Endothelial cell of umbilical vein (primary cell): ENCODE results near the gene CHRM4. TPM values are rescaled to one million over a fixed set of nuclear protein-coding genes. Genes with fewer than 3 reads are reported as not detected.

Experiments used
- BruUV-seq: library from RNA; stranded (reverse); fragments of 400-500 nt; replicated peaks from 2 replicates; lab custom pipeline; 2021; lab: Mats Ljungman, UMichigan
- CTCF ChIA-PET: fragments of 300-600, 350-600 bp; sonication (Branson Sonifier 250); formaldehyde crosslinking; loops from one replicate; lab custom pipeline; 2021; ENCODE audit warnings: antibody characterized with exemption, inconsistent platforms; lab: Charles Lee
- POLR2A ChIA-PET: fragments of 300-600, 350-600 bp; sonication (Branson Sonifier 250); formaldehyde crosslinking; loops from one replicate; lab custom pipeline; 2021; ENCODE audit warnings: antibody characterized with exemption, inconsistent platforms; lab: Charles Lee
- DNase-seq: peaks from one replicate; pipeline ENCODE4 v3.0.0-alpha.2; 2011; ENCODE audit warnings: low read depth, low spot score
- FAIRE-seq: peaks from 2 replicates; lab custom pipeline; 2011; peaks lifted over from hg19 to GRCh38; lab: Jason Lieb, UNC
- H2AFZ ChIP-seq: 2 replicates; pipeline ENCODE4 v1.6.0; 2012; ENCODE audit warnings: low read depth, low read length, control low read depth, inconsistent platforms
- H3K27ac ChIP-seq: 2 replicates; pipeline ENCODE4 v1.5.1; 2011; ENCODE audit warnings: low read depth, mild to moderate bottlenecking, control low read depth, low read length, moderate library complexity; ENCODE audit not compliant: insufficient read depth
- H3K27me3 ChIP-seq, 2 experiments: 2 replicates each; pipeline versions ENCODE4 v1.6.0 to v1.6.1; 2011; ENCODE audit warnings: low read length in 2 of 2, mixed read lengths in 1 of 2; ENCODE audit not compliant: control insufficient read depth in 2 of 2, insufficient read depth in 2 of 2
- H3K36me3 ChIP-seq, 2 experiments: 2 replicates in 1 of 2; 3 replicates in 1 of 2; pipeline ENCODE4 v1.5.1; 2011; ENCODE audit warnings: low read length in 2 of 2, mild to moderate bottlenecking in 1 of 2, moderate library complexity in 1 of 2; ENCODE audit not compliant: control insufficient read depth in 2 of 2, insufficient read depth in 2 of 2; ENCODE audit errors: extremely low read depth in 1 of 2
- H3K4me1 ChIP-seq: 3 replicates; pipeline ENCODE4 v1.5.1; 2011; ENCODE audit warnings: mild to moderate bottlenecking, low read length; ENCODE audit not compliant: control insufficient read depth, insufficient read depth; ENCODE audit errors: extremely low read depth
- H3K4me2 ChIP-seq: 2 replicates; pipeline ENCODE4 v1.6.1; 2011; ENCODE audit warnings: low read length, control low read depth, mixed read lengths; ENCODE audit not compliant: insufficient read depth
- H3K4me3 ChIP-seq, 3 experiments: fragments of 200-600 bp in 1 of 3; sonication (generic), shearing (Covaris generic) in 1 of 3; replicated peaks in 1 of 3; 2 replicates each; pipeline ENCODE4 v1.5.1; 2011 to 2016; ENCODE audit warnings: control low read depth in 3 of 3, low read length in 3 of 3, mild to moderate bottlenecking in 2 of 3, inconsistent platforms in 1 of 3, low read depth in 1 of 3, moderate library complexity in 1 of 3; ENCODE audit not compliant: insufficient read depth in 1 of 3
- H3K79me2 ChIP-seq: 2 replicates; pipeline ENCODE4 v1.6.0; 2012; ENCODE audit warnings: low read length, inconsistent platforms; ENCODE audit not compliant: control insufficient read depth, insufficient read depth
- H3K9ac ChIP-seq: replicated peaks from 2 replicates; pipeline ENCODE3; 2011; ENCODE audit warnings: low read length, control low read depth; ENCODE audit not compliant: insufficient read depth; ENCODE audit errors: extremely low read depth
- H3K9me1 ChIP-seq: replicated peaks from 3 replicates; pipeline ENCODE4 v1.6.0; 2011; ENCODE audit warnings: mild to moderate bottlenecking, low read length; ENCODE audit not compliant: control insufficient read depth, insufficient read depth; ENCODE audit errors: extremely low read depth
- H3K9me3 ChIP-seq: replicated peaks from 2 replicates; pipeline ENCODE4 v1.5.1; 2012; ENCODE audit warnings: low read length, inconsistent platforms; ENCODE audit not compliant: control insufficient read depth, insufficient read depth
- H4K20me1 ChIP-seq: replicated peaks from 2 replicates; pipeline ENCODE3; 2011; ENCODE audit warnings: mild to moderate bottlenecking, low read length; ENCODE audit not compliant: control insufficient read depth, insufficient read depth; ENCODE audit errors: extremely low read depth
- EZH2 ChIP-seq: IDR thresholded peaks from 2 replicates; pipeline ENCODE4 v1.6.1; 2012; ENCODE audit warnings: borderline replicate concordance, low read depth, mild to moderate bottlenecking, moderate library complexity, low read length, inconsistent platforms; ENCODE audit not compliant: severe bottlenecking
- FOS ChIP-seq: IDR thresholded peaks from 2 replicates; pipeline ENCODE4 v1.6.1; 2011; ENCODE audit warnings: mild to moderate bottlenecking, low read length, moderate library complexity, borderline replicate concordance; ENCODE audit not compliant: insufficient read depth
- GATA2 ChIP-seq: IDR thresholded peaks from 2 replicates; pipeline ENCODE4 v1.7.0; 2011; ENCODE audit warnings: low read depth, mild to moderate bottlenecking, moderate library complexity, mixed read lengths, low read length; ENCODE audit not compliant: insufficient read length, insufficient read depth
- JUN ChIP-seq: IDR thresholded peaks from 2 replicates; pipeline ENCODE4 v1.6.1; 2011; ENCODE audit warnings: borderline replicate concordance, low read depth; ENCODE audit not compliant: insufficient read length, insufficient read depth
- MYC ChIP-seq: IDR thresholded peaks from one replicate; pipeline ENCODE4 v1.6.1; 2011; ENCODE audit warnings: mild to moderate bottlenecking, low read depth, low read length
- POLR2A ChIP-seq: IDR thresholded peaks from 2 replicates; pipeline ENCODE4 v1.6.1; 2012; ENCODE audit warnings: low read depth, mild to moderate bottlenecking, control low read depth, low read length
- POLR2AphosphoS5 ChIP-seq: IDR thresholded peaks from 2 replicates; pipeline ENCODE4 v1.6.1; 2012; ENCODE audit warnings: low read depth, mild to moderate bottlenecking, control low read depth, low read length, moderate library complexity; ENCODE audit not compliant: insufficient read depth
- dilution Hi-C: fragments of 300-500 bp; cut with MboI; formaldehyde crosslinking; loops from one replicate; pipeline ENCODE4 v1.15.0; 2019; ENCODE audit warnings: low sequenced_read_pairs; ENCODE audit not compliant: extremely low pct_ligation_motif_present
- intact Hi-C: fragments of 100-400 bp; cut with micrococcal nuclease; formaldehyde crosslinking; loops from one replicate; pipeline ENCODE4 v1.10.0; 2022
- polyA plus RNA-seq, 4 experiments: library from polyadenylated mRNA; depleted of rRNA in 3 of 4; stranded (reverse) in 3 of 4; unstranded in 1 of 4; fragments of >200 nt; gene quantifications; 2 replicates each; pipeline versions ENCODE4 v1.2.1 to v1.2.3, GENCODE V29; 2011 to 2012; ENCODE audit warnings: missing spikeins in 1 of 4
- total RNA-seq: library from RNA; stranded (reverse); gene quantifications from 2 replicates; pipeline ENCODE4 v1.2.3, GENCODE V29; 2021
- TF ChIP-seq, protein P1 (sequence below), 2 donors: IDR thresholded peaks; 1 replicate in 1 of 2; 2 replicates in 1 of 2; pipeline ENCODE4 v1.5.1; 2011; ENCODE audit warnings: low read length in 2 of 2, mild to moderate bottlenecking in 2 of 2, moderate library complexity in 2 of 2, control low read depth in 1 of 2, inconsistent platforms in 1 of 2, low read depth in 1 of 2; ENCODE audit not compliant: insufficient read depth in 1 of 2; ENCODE audit errors: extremely low read depth in 1 of 2
- TF ChIP-seq, protein P2 (sequence below): IDR thresholded peaks from 2 replicates; pipeline ENCODE4 v1.6.1; 2011; ENCODE audit not compliant: insufficient read depth, insufficient read length

The CHRM4 gene
- total and polyA plus RNA-seq, 2 donors (not counting 3 experiments of a cell fraction or from before 2014, with no cell fraction given), result 0.04 to 0.22 TPM

DNA sequence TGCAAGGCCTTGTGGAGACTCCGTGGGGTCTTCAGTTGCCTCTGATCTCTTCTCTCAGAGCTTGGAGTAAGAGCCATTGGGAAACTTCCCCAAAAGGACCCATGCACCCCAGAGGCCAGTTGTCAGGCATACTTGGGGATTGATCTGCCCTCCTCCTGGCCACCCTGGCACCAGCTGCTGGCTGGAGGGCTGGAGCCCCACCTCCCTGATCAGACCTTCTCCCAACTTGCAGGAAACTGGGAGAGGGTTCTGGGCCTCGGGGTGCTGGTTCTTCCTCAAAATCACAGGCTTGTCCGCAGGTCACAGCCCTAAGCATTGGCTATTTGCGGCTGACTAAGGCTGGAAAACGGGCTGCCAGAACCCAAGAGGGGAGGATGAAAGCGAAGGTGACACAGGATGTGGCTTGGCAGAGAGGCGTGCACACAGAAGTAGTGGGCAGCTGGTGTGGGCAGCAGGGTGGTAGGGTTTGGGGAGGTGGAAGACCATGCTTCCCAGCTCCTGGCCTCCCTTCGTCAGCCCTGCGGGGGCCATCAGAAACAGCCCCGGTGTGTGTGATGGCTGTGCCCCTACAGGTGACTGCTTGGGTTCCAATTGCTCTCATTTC lies 45.6 kb downstream of the CHRM4 start:
- no peaks in the 10 kb centered on the region for H3K36me3 ChIP-seq
- H3K27me3 ChIP-seq, result no peaks in the 10 kb centered on the region
- ChIA-PET CTCF (interaction anchor here (0.6 to 2.8 kb wide), 15 partner anchors 11 to 107 kb away, joined by 3 to 19 read pairs (median 4); partner anchors contain the start of gene CREB3L1), POLR2A (no interaction called here)
- intact Hi-C loops (loop anchor here (1.0 kb wide), 2 partner anchors 31 to 49 kb away; no protein-coding TSS in a partner anchor), dilution Hi-C loops (no loop called here)
- TF ChIP-seq, protein P1, sequence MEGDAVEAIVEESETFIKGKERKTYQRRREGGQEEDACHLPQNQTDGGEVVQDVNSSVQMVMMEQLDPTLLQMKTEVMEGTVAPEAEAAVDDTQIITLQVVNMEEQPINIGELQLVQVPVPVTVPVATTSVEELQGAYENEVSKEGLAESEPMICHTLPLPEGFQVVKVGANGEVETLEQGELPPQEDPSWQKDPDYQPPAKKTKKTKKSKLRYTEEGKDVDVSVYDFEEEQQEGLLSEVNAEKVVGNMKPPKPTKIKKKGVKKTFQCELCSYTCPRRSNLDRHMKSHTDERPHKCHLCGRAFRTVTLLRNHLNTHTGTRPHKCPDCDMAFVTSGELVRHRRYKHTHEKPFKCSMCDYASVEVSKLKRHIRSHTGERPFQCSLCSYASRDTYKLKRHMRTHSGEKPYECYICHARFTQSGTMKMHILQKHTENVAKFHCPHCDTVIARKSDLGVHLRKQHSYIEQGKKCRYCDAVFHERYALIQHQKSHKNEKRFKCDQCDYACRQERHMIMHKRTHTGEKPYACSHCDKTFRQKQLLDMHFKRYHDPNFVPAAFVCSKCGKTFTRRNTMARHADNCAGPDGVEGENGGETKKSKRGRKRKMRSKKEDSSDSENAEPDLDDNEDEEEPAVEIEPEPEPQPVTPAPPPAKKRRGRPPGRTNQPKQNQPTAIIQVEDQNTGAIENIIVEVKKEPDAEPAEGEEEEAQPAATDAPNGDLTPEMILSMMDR (IDR thresholded peaks at IDR 0.05; ENCODE audit: extremely low read depth in 1 of 2, insufficient read depth in 1 of 2, low read depth in 1 of 2, low read length in 2 of 2), result no peak
- TF ChIP-seq MYC (no peak), GATA2 (no peak), POLR2AphosphoS5 (no peak), FOS (no peak), POLR2A (no peak), JUN (no peak), EZH2 (no peak)
- TF ChIP-seq, protein P2, sequence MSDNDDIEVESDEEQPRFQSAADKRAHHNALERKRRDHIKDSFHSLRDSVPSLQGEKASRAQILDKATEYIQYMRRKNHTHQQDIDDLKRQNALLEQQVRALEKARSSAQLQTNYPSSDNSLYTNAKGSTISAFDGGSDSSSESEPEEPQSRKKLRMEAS, result no peak
- H3K4me1 ChIP-seq, result peaks cover 46% of the 10 kb centered on the region
- H2AFZ ChIP-seq, result no peak overlapping the region
- H3K4me3 ChIP-seq, result peak overlapping the region; percentile 9 to 61 (median 38)
- H3K9me1 ChIP-seq, result no peaks in the 10 kb centered on the region
- peak overlapping the region; percentile 53 for H3K9ac ChIP-seq
- FAIRE-seq, result peak; percentile 18
- H3K4me2 ChIP-seq, result peak overlapping the region; percentile 81
- no peak for DNase-seq
- H3K79me2 ChIP-seq, result peaks cover 30% of the 10 kb centered on the region
- BruUV-seq, result no TSS peak
- no peaks in the 10 kb centered on the region for H3K9me3 ChIP-seq
- H4K20me1 ChIP-seq, result no peaks in the 10 kb centered on the region
- peak overlapping the region; percentile 33 for H3K27ac ChIP-seq
